GM21381 (cell line): ENCODE data around the gene TNFAIP8L3.
"Not testable (repeated sequence)": the region's sequence is repeated elsewhere in the genome, so short reads cannot be mapped to it uniquely, and the experiment has no call there.

Source experiments
- ATAC-seq: cut with Tn5 transposase; IDR thresholded peaks from one replicate; pipeline ENCODE4 v1.9.1; 2021; ENCODE audit warnings: mild to moderate bottlenecking, moderate library complexity; ENCODE audit not compliant: unreplicated experiment

TNFAIP8L3 gene

GRCh38 chr15:51094606-51095569 is at the start of gene TNFAIP8L3:
Gene TNFAIP8L3 (minus strand): TSS chr15:51094906. CDS start chr15:51094595, 311 bp downstream.
- ATAC-seq: no peak

DNA sequence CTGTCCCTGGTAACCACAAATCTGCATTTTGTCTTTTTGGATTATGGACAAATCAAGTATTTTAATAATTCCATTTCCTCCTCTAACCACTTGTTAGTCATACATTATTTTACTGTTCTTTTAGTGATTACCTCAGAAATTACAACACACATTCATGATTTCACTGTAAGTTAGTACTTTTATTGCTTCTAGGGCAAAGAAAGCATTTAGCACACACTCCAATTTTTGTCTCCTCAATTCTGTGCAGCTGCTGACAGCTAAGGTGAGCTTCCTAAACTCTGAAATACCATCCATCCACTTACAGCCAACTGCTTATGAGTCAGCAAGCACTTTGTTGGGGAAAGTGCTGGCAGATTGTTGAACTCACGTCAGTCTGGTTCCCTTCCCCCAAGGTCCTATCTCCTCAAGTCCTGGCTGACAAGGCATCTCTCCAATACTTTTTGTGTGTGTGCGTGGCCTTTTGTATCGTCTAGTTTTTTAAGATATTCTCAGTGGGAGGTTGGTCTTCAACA is 49.4 kb upstream of the TNFAIP8L3 start:
- no peak for ATAC-seq

DNA sequence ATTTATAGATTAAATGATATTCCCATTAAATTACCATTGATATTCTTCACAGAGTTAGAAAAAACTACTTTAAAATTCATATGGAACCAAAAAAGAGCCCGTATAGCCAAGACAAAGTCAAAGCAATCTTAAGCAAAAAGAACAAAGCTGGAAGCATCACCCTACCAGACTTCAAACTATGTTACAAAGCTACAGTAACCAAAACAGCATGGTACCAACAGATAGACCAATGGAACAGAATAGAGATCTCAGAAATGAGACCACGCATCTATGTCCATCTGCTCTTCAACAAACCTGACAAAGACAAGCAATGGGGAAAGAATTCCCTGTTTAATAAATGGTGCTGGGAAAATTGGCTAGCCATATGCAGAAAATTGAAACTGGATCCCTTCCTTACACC is 45.6 kb upstream of the TNFAIP8L3 start:
- not testable (repeated sequence) for ATAC-seq

DNA sequence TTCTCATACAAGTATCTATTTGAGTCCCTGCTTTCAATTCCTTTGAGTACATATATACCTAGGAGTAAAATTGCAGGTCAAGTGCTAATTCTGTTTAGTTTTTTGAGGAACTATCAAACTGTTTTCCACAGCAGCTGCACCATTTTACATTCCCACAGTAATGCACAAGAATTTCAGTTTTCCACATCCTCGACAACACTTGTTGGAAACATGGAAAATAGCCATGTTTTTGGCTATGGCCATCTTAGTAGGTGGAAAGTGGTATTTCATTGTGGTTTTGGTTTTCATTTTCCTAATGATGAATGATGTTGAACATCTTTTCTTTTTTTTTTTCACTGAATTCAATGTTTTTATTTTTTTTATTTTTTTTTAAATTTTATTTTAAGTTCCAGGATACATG is 44.4 kb upstream of the TNFAIP8L3 start:
- ATAC-seq: no peak

GRCh38 chr15:51137880-51138430 is 43.2 kb upstream of the TNFAIP8L3 start:
- ATAC-seq: no peak

DNA sequence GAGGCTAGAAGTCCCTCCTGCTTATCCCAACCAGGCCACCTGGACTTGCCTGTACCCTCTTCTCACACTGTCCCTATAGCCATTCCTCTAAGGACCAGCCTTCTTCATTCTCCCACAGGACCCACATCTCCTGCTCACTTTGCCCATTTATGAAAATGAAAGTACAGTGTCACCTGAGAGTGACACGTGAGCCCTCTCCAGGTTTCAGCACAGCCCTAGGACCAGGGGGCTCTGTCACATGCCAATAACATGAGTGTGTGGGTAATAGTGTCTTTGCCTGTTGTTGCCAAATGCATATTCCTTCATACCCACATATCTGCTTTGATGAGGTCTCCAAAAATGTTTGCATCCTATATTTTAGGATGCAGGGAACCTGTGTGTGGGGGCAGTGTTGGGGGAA is 42.3 kb upstream of the TNFAIP8L3 start:
- no peak for ATAC-seq

GRCh38 chr15:51135276-51135675 is 40.6 kb upstream of the TNFAIP8L3 start:
- no peak for ATAC-seq

GRCh38 chr15:51134416-51135199 is 39.9 kb upstream of the TNFAIP8L3 start:
- ATAC-seq: no peak

- no peak for ATAC-seq
These were observed 38.5 kb upstream of the TNFAIP8L3 start for GRCh38 chr15:51133140-51133765.

- ATAC-seq: no peak
These were observed 37.9 kb upstream of the TNFAIP8L3 start for GRCh38 chr15:51132384-51133139.

GRCh38 chr15:51131596-51132290 is 37.0 kb upstream of the TNFAIP8L3 start:
- no peak for ATAC-seq

DNA sequence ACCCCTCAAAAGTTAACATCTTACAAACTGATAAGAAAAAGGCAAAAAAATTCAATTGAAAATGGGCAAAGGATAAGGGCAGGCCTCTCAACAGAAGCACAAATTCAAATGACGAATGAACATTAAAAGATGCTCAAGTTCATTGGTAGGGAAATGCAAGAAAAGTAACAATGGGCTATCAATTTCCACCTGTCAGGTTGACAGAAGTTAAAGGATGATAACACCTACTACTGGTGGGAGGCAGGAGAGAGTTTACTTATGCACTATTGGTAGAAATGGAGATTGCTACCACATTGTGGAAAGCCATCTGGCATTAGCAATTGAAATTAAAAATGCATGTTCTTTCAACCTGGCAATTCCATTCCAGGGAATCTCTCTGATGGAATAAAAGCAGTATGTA is 35.6 kb upstream of the TNFAIP8L3 start:
- no peak for ATAC-seq

DNA sequence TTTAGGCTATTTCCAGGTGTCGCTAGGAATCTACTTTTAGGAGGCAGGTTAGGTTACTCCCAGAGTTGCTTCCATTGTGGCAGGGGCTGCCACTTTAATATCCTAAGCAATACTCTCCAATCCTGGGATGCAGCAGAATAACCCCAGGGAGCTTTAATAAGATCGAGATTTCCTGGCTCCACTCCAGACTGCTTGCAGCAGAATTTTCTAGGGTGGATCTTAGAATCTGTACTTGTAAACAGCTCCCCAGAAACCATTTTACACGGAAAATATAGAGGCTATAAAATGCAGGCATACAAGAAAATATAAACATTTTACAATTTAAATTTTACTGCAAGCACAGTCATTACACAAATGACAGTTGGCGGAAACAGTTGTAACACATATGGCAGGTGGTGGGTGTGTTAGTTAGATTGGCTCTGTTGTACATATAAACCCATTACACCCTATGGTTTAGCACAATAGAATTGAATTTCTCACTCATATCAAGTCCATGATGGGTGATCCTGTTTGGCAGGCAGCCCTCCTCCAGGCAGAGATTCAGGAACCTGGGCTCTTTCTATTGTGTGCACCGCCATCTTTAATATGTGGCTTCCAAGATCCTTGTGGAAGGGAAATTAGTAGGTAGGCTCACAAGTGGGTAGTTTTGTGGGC is 35.0 kb upstream of the TNFAIP8L3 start:
- no peak for ATAC-seq

GRCh38 chr15:51128701-51129100 is 34.0 kb upstream of the TNFAIP8L3 start:
- ATAC-seq: no peak

GRCh38 chr15:51126842-51127241 is 32.1 kb upstream of the TNFAIP8L3 start:
- ATAC-seq: no peak

GRCh38 chr15:51123002-51123401 is 28.3 kb upstream of the TNFAIP8L3 start:
- not testable (repeated sequence) for ATAC-seq

GRCh38 chr15:51121631-51122225 is 27.0 kb upstream of the TNFAIP8L3 start:
- ATAC-seq: no peak

DNA sequence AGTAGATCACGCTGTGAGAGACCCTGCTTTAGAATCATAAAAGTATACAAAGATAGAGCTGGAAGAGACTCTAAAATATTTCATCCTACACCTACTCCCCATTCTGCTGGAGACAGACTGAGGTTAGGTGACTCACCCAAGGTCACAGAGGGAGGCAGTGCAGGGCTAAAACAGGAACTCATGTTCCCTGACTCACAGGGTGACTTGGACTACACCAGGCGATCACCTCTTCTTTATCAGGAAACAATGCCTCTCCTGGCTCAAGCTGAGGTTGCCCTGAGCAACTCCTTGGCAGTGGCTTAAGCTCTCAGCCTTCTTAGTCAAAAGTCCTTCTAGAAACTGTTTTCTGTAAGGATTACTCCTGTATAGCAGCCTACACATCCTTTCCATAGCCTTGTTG is 26.4 kb upstream of the TNFAIP8L3 start:
- ATAC-seq: no peak

DNA sequence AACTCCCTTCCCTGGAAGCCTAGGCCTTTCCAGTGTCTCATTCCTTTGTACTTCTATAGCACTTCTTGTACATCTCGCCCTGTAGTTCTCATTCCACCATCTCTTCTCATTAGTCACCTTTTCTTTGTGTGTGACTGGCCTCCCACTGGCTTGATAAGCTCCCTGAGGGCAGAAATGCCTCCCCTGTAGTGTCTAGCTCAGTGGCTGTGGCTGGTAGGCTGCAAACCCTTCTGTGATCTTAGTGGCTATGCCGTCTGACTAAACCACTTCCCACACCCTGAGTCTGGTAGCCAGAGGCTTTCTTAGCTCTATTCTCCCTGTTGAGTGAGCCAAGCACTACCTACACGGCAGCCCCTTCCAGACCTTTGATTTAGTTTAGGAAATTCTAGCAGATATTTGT is 24.4 kb upstream of the TNFAIP8L3 start:
- no peak for ATAC-seq
